NT2/D1 (cell line): Measurements from ENCODE around the gene CYP27B1.

Experiments used
- SUZ12 ChIP-seq: IDR thresholded peaks from 2 replicates; pipeline ENCODE4 v1.6.1; 2011; ENCODE audit not compliant: insufficient read length, insufficient read depth; ENCODE audit errors: extremely low read depth
- ZNF274 ChIP-seq: IDR thresholded peaks from 2 replicates; pipeline ENCODE4 v1.6.1; 2011; ENCODE audit warnings: mild to moderate bottlenecking, low read depth, low read length

DNA sequence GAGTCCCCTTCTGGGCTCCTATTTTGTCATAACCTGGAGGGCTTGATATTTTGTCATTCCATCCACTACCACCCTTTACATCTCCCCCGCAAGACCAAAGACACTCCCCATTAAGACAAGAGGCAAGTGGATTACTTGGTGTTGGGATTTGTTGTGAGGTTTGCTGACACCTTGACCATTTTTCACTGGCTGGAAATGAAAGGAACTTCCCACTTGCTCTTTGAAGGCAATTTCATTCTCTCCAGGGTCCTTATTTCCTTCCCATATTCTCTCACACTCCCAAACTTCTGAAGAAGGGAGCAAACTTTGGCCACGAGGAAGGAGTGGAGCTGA, 43.3 kb downstream of the CYP27B1 start:
- TF ChIP-seq ZNF274 (no peak), SUZ12 (no peak)
